ENCODE measurements around the gene ZC3H10. TPM values are rescaled to one million over a fixed set of nuclear protein-coding genes. Genes with fewer than 3 reads are reported as not detected.
A peak's percentile ranks its signal among the peaks of the same experiment; 100 is the strongest.

Gene ZC3H10
- total RNA-seq, 1 experiment from 2014 or later: 5.6 TPM

- no TSS peak for BruUV-seq (replicated peaks)
- Histone ChIP-seq H3K4me3 (ENCODE audit: low read length) (peak overlapping the region; percentile 96), H2AFZ (ENCODE audit: low read length) (peak overlapping the region; percentile 82), H3K36me3 (ENCODE audit: low read depth, low read length) (peaks cover 5% of the 10 kb centered on the region), H3K4me2 (ENCODE audit: low read length) (peak overlapping the region; percentile 94), H3K4me1 (ENCODE audit: insufficient read depth, low read length) (peaks cover 28% of the 10 kb centered on the region), H4K20me1 (ENCODE audit: low read length) (no peaks in the 10 kb centered on the region), H3K27ac (ENCODE audit: low read length) (peak overlapping the region; percentile 57), H3K9me3 (ENCODE audit: low read length) (no peaks in the 10 kb centered on the region), H3F3A (ENCODE audit: low read length, unreplicated experiment) (peaks cover 8% of the 10 kb centered on the region), H3K27me3 (ENCODE audit: low read length) (no peaks in the 10 kb centered on the region), H3K9ac (ENCODE audit: low read length) (peak overlapping the region; percentile 78), H3K9me2 (replicated peaks; ENCODE audit: low read length) (no peaks in the 10 kb centered on the region), H3K79me2 (ENCODE audit: low read length) (peaks cover 33% of the 10 kb centered on the region)
- intact Hi-C loops (cut with micrococcal nuclease): loop anchor here (1.0 to 5.0 kb wide), 5 partner anchors 38 to 105 kb away; partner anchors contain the start of genes MYL6, NABP2 and SMARCC2
- ChIA-PET CTCF (interaction anchor here (0.5 to 2.9 kb wide), 7 partner anchors 9 to 1911 kb away, joined by 3 to 37 read pairs (median 7); partner anchors contain the start of genes ESYT1, MYL6, PA2G4 and SMARCC2), POLR2A (ENCODE audit: unreplicated experiment) (interaction anchor here (0.5 to 1.4 kb wide), 6 partner anchors 9 to 607 kb away, joined by 3 to 14 read pairs (median 6); partner anchors contain the start of genes ESYT1, PA2G4 and SMARCC2)
- no peak for DNase-seq
- TF ChIP-seq EZH2 (IDR thresholded peaks at IDR 0.05; ENCODE audit: low read length, unreplicated experiment) (no peak), CTCF (conservative IDR thresholded peaks at IDR 0.05; ENCODE audit: low read depth, low read length) (no peak), EZH2phosphoT487 (IDR thresholded peaks at IDR 0.05; ENCODE audit: borderline replicate concordance, low read length) (no peak)
- ATAC-seq: peak; percentile 3
Observed at GRCh38 chr12:56118688-56119357, 757 bp downstream of the ZC3H10 start.

DNA sequence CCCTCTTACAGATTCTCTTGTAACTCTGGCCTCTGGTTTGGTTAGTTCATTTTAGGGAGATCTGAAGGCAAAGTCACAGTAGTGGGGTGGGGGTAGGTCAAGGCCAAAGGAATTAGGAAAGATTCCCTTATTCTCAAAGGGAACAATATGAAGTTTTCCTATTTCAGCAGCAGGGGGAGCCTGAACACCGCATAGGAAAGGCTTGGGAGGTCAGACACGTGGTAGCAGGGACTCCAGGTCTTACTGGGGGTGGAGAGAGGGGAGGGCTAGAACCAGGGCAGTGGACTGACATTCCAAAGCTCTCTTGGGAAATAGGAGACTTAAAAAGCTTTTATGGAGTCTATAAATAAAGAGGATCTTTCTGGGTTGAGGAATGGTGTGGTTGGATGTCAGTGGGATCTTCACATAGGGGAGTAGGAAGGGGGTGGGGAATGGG, 1.3 kb downstream of the ZC3H10 start:
- no peaks in the 10 kb centered on the region for H3K27me3 ChIP-seq (ENCODE audit: low read length)
- peak overlapping the region; percentile 94 for H3K4me2 ChIP-seq (ENCODE audit: low read length)
- H3K79me2 ChIP-seq (ENCODE audit: low read length): peaks cover 33% of the 10 kb centered on the region
- no TSS peak for BruUV-seq (replicated peaks)
- H3K27ac ChIP-seq (ENCODE audit: low read length): peak overlapping the region; percentile 57
- intact Hi-C loops (cut with micrococcal nuclease): loop anchor here (1.0 to 5.0 kb wide), 5 partner anchors 38 to 105 kb away; partner anchors contain the start of genes MYL6, NABP2 and SMARCC2
- peak; percentile 29 for ATAC-seq
- H3K36me3 ChIP-seq (ENCODE audit: low read depth, low read length): peaks cover 4% of the 10 kb centered on the region
- peak overlapping the region; percentile 32; the same call in 1 of the 2 replicates for H2AFZ ChIP-seq (ENCODE audit: low read length)
- no peaks in the 10 kb centered on the region for H4K20me1 ChIP-seq (ENCODE audit: low read length)
- peak; percentile 89 for DNase-seq
- peaks cover 33% of the 10 kb centered on the region for H3K4me1 ChIP-seq (ENCODE audit: insufficient read depth, low read length)
- peak overlapping the region; percentile 96 for H3K4me3 ChIP-seq (ENCODE audit: low read length)
- H3F3A ChIP-seq (ENCODE audit: low read length, unreplicated experiment): peaks cover 8% of the 10 kb centered on the region
- H3K9me3 ChIP-seq (ENCODE audit: low read length): no peaks in the 10 kb centered on the region
- ChIA-PET POLR2A (ENCODE audit: unreplicated experiment) (interaction anchor here (0.5 kb wide), 1 partner anchor 191 kb away, joined by 3 read pairs; no protein-coding TSS in a partner anchor), CTCF (interaction anchor here (0.5 to 2.9 kb wide), 6 partner anchors 9 to 326 kb away, joined by 3 to 37 read pairs (median 8); partner anchors contain the start of genes ESYT1, PA2G4 and SMARCC2)
- TF ChIP-seq EZH2phosphoT487 (IDR thresholded peaks at IDR 0.05; ENCODE audit: borderline replicate concordance, low read length) (no peak), EZH2 (IDR thresholded peaks at IDR 0.05; ENCODE audit: low read length, unreplicated experiment) (no peak), CTCF (conservative IDR thresholded peaks at IDR 0.05; ENCODE audit: low read depth, low read length) (peak; percentile 93)
- H3K9ac ChIP-seq (ENCODE audit: low read length): peak overlapping the region; percentile 78
- no peaks in the 10 kb centered on the region for H3K9me2 ChIP-seq (replicated peaks; ENCODE audit: low read length)
